ENCODE measurements around the gene UBE2J2.

GRCh38 chr1:1225913-1226312, 47.7 kb downstream of the UBE2J2 start:
- no peak for TF ChIP-seq RAD21 (IDR thresholded peaks at IDR 0.05; ENCODE audit: low read depth)
- no peak for TF ChIP-seq ZBTB7A (IDR thresholded peaks at IDR 0.05; ENCODE audit: low read depth)
- TF ChIP-seq MAX (IDR thresholded peaks at IDR 0.05) = no peak
